WI38 (cell line): Measurements from ENCODE around the gene CHL1.

ENCODE experiments used
- H3K4me3 ChIP-seq: 2 replicates; pipeline ENCODE4 v1.5.1; 2011; ENCODE audit warnings: low read depth, mild to moderate bottlenecking, control low read depth, low read length
- CTCF ChIP-seq: IDR thresholded peaks from 2 replicates; pipeline ENCODE4 v1.5.1; 2012; ENCODE audit warnings: low read depth, mild to moderate bottlenecking, control low read depth, low read length

Gene CHL1

GRCh38 chr3:445960-446359, 249.4 kb downstream of the CHL1 start:
- H3K4me3 ChIP-seq = no peak overlapping the region
- TF ChIP-seq CTCF = no peak

- no peak for TF ChIP-seq CTCF
- H3K4me3 ChIP-seq = no peak overlapping the region
These were observed 251.1 kb downstream of the CHL1 start for GRCh38 chr3:447671-448070.

GRCh38 chr3:449711-450110, 253.1 kb downstream of the CHL1 start:
- TF ChIP-seq CTCF = no peak
- no peak overlapping the region for H3K4me3 ChIP-seq

- no peak for TF ChIP-seq CTCF
- H3K4me3 ChIP-seq = no peak overlapping the region
These were observed 255.7 kb downstream of the CHL1 start for GRCh38 chr3:452221-452620.

- no peak overlapping the region for H3K4me3 ChIP-seq
- no peak for TF ChIP-seq CTCF
These were observed 256.5 kb downstream of the CHL1 start for GRCh38 chr3:453106-453505.

- H3K4me3 ChIP-seq = no peak overlapping the region
- no peak for TF ChIP-seq CTCF
These were observed 258.4 kb downstream of the CHL1 start for GRCh38 chr3:454986-455385.

GRCh38 chr3:458124-458523, 261.6 kb downstream of the CHL1 start:
- no peak for TF ChIP-seq CTCF
- H3K4me3 ChIP-seq = no peak overlapping the region
